Measurements from ENCODE around the gene CPB2.
A peak's percentile ranks its signal among the peaks of the same experiment; 100 is the strongest.

DNA sequence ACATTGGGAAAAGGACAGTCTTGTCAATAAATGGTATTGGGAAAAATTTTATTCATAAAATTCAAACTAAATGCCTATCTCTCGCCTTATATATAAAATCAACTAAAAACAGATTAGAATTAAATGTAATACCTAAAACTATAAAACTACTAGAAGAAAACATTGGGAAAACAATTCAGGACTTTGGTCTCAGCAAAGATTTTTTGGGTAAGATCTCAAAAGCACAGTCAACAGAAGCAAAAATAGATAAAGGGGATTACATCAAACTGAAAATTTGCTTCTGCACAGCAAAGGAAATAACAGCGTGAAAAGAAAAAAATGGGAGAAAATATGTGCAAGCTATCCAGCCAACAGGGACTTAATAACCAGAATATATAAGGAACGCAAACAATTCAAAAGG lies 28.0 kb downstream of the CPB2 start:
- TF ChIP-seq, protein P1, sequence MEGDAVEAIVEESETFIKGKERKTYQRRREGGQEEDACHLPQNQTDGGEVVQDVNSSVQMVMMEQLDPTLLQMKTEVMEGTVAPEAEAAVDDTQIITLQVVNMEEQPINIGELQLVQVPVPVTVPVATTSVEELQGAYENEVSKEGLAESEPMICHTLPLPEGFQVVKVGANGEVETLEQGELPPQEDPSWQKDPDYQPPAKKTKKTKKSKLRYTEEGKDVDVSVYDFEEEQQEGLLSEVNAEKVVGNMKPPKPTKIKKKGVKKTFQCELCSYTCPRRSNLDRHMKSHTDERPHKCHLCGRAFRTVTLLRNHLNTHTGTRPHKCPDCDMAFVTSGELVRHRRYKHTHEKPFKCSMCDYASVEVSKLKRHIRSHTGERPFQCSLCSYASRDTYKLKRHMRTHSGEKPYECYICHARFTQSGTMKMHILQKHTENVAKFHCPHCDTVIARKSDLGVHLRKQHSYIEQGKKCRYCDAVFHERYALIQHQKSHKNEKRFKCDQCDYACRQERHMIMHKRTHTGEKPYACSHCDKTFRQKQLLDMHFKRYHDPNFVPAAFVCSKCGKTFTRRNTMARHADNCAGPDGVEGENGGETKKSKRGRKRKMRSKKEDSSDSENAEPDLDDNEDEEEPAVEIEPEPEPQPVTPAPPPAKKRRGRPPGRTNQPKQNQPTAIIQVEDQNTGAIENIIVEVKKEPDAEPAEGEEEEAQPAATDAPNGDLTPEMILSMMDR (IDR thresholded peaks at IDR 0.05; ENCODE audit: low read depth, low read length, missing input control), result no peak
- TF ChIP-seq TAF1 (conservative IDR thresholded peaks at IDR 0.05) (no peak), RAD21 (IDR thresholded peaks at IDR 0.05) (no peak), YY1 (IDR thresholded peaks at IDR 0.05) (no peak), RXRA (IDR thresholded peaks at IDR 0.05) (peak in 1 of 2 donors; percentile 8), MAX (IDR thresholded peaks at IDR 0.05) (no peak), REST (IDR thresholded peaks at IDR 0.05) (no peak), HNF4G (IDR thresholded peaks at IDR 0.05) (no peak), HNF4A (conservative IDR thresholded peaks at IDR 0.05) (peak; percentile 58 to 59), GABPA (IDR thresholded peaks at IDR 0.05 in 1 of 2, conservative IDR thresholded peaks at IDR 0.05 in 1 of 2) (no peak)
- TF ChIP-seq, protein P2, sequence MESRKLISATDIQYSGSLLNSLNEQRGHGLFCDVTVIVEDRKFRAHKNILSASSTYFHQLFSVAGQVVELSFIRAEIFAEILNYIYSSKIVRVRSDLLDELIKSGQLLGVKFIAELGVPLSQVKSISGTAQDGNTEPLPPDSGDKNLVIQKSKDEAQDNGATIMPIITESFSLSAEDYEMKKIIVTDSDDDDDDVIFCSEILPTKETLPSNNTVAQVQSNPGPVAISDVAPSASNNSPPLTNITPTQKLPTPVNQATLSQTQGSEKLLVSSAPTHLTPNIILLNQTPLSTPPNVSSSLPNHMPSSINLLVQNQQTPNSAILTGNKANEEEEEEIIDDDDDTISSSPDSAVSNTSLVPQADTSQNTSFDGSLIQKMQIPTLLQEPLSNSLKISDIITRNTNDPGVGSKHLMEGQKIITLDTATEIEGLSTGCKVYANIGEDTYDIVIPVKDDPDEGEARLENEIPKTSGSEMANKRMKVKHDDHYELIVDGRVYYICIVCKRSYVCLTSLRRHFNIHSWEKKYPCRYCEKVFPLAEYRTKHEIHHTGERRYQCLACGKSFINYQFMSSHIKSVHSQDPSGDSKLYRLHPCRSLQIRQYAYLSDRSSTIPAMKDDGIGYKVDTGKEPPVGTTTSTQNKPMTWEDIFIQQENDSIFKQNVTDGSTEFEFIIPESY (IDR thresholded peaks at IDR 0.05), result no peak

All from liver (tissue), 3 donors.